ENCODE data around the gene ACSBG1. TPM values are rescaled to one million over a fixed set of nuclear protein-coding genes. Genes with fewer than 3 reads are reported as not detected.
A peak's percentile ranks its signal among the peaks of the same experiment; 100 is the strongest.

The ACSBG1 gene
- total RNA-seq, 1 donor from 2014 or later, result 0.38 TPM

DNA sequence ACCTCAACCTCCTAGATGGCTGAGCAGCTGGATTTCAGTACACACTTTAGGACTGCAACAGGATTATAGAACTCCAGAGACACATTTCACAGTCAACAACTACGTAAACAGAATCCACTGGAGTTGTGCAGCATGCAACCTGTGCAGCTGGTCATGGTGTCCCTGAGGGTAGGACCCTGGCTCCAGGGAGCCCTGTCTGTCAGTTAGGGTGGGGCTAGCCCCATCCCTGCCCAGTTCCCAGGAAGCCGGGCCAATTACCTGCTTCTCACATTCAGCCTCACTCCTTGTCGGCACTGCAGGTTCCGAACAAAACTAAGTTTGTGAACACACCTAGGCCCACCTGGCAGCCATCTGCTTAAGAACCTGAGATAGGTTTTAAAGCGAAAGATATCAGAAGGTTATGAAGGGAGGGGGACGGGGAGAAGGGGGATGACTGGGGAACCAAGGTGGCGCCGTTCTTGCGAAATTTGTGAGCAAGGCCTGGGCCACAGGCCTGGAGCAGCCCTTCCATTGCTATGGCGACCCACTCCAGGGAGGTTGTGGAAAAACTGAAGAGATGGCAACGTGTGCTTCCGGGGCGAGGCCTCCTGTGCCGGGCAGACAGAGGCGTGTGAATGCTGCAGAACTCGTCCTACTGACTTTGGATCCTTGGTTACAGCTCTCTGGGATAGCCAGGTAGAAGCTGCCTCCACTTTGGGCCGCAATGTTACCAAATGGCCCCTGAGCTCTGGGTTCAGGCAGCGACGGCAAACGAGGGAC, 25.3 kb downstream of the ACSBG1 start:
- intact Hi-C loops (cut with DNase I), result no loop called here
- no peak for ATAC-seq (ENCODE audit: poor library complexity)
- DNase-seq, result no peak

DNA sequence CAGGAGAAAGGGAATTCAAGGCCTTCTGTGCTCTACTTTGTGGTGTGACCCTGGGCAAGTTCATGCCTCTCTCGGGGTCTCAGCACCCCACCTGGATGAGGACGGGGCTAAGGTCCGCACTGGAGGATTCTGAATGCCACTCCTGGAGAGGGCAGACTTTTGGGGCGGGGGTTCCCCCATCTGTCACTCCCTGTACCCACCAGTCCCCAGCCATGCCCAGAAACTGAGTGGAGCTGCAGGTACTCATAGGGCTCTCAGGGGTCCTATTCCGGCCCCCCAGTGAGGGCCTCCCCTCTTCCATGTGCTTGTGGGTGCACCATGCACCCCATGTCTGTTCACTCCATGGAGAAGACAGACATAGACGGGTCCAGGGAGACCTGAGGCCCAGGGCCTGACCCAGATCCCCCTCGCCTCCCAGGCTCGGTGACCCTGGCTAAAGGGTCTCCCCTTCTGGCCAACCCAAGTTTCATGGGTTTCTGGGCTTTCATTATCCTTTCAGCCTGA, 26.0 kb downstream of the ACSBG1 start:
- intact Hi-C loops (cut with DNase I), result no loop called here
- DNase-seq, result no peak
- no peak for ATAC-seq (ENCODE audit: poor library complexity)

DNA sequence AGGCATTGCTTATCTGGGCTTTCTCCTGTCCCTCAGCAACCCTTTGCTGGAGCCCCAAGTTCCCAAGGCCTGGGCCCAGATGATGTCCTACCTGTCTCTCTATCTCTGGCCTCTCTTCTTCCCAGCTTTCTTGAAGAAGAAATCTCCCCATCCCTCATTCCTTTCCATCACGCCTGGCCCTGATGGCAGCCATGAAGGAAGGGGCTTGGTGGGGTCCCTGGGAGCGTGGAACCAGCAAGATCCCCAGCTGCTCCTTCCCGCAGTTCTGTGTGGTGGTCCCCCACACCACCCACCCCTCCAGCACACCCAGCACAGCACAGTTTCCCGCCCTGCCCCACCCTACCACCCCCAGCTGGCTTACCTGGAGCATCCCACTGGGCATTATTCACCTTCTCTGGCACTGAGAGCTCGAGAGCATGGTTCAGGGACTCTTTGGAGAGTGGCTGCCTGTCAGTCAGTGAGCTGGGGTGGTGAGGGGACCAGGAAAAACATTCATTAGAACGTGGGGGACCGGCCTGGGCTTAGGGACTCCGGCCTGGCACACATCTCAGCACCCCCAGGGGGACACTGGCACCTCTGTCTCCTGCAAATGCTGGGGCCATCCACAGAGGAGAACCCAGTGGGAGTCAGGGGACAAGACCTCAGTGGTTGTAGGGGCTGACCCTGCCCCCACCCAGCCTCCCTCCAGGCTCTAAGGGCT, 26.6 kb downstream of the ACSBG1 start:
- no peak for ATAC-seq (ENCODE audit: poor library complexity)
- intact Hi-C loops (cut with DNase I), result no loop called here
- no peak for DNase-seq

DNA sequence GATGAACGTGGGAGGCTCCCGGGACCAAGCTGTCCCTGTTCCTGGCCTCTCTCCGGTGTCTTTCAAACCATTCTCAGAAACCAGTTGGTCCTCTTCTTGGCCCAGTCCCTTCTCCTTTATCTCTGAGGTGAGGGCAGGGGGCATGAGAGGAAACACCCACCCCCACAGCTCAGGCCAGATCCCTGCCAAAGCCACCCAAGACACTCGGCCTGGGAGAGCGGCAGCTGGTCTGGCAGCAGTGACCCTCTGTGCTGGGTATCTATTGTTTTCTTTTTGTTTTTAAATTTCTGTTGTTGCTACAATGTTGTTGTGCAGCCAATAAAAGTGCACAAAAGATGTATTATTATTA, 27.3 kb downstream of the ACSBG1 start:
- ATAC-seq (ENCODE audit: poor library complexity), result no peak
- intact Hi-C loops (cut with DNase I), result no loop called here
- no peak for DNase-seq

DNA sequence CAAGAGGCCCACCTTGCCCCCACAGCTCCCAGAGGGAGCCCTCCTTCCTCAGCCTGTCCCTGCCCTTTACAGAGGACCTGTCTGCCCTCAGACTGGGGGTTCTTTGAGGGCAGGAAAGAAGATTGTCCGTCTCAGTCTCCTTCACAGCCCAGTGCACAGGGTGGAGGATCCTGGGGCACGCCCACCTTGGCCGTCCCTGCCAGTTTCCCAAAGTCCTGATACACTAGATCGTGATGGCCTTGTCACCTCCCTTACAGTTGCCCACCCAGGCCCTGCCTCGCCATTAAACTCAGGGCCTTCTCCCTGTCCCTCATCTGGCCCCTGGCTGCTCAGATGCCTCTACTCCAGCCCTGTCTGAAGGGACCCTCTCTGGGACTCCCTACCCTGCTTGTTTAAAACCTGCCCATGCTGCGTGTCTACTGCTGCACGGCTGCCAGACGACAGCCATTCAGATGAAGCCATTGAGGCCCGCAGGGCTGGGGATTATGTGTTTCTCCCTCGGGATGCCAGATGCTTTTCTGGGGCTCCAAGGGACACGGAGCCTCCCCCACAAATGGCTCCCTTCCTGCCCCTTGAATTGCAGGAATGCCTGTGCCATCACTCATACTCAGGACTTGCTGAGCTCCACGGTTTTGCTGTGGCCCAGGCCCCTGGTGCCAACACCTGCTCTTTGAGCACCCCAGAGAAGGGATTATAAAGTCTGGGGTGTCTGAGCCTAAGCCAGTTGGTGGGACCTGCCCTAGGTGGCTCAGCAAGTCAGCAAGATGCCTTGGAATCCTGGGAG, 27.8 kb downstream of the ACSBG1 start:
- ATAC-seq (ENCODE audit: poor library complexity) (no peak), DNase-seq (no peak)
- intact Hi-C loops (cut with DNase I), result no loop called here

DNA sequence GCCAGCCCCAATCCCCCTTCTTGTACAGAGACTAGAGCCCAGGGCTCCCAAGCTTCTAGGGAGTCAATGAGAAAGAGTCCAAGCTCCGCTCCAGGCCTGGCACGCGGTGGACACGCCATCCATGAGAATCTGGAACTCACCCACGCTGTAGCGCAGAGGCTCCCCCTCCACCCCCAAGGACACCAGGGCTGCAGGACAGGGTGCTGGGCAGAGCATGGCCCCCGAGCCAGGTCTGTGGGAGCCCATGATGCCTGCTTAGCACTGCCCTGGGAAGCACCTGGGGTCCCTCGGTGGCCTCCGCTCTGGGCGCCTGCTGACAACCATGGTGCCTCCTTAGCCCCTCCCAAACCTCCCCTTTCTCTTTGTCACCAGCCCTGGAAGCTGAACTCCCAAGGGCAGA, 28.5 kb downstream of the ACSBG1 start:
- intact Hi-C loops (cut with DNase I), result no loop called here
- no peak for DNase-seq
- ATAC-seq (ENCODE audit: poor library complexity), result no peak

DNA sequence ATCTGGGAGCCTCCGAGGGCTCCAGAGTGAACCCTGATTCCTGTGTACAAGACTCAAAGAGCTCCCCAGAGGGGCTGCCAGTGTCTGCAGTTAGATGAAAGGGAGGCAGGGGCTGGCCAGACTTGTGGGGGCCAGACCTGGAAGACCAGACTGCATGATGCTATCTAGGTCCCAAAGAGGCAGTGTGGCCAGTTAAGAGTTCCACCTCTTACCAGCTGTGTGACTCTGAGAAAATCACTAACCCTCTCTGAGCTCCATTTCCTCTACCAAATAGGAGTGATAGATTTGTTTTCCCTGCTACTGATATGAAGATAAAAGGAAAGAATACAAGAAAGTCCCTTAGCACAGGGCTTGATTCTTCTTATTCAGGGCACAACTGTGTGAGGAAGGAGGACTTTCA, 29.0 kb downstream of the ACSBG1 start:
- intact Hi-C loops (cut with DNase I), result no loop called here
- DNase-seq (no peak), ATAC-seq (ENCODE audit: poor library complexity) (no peak)

DNA sequence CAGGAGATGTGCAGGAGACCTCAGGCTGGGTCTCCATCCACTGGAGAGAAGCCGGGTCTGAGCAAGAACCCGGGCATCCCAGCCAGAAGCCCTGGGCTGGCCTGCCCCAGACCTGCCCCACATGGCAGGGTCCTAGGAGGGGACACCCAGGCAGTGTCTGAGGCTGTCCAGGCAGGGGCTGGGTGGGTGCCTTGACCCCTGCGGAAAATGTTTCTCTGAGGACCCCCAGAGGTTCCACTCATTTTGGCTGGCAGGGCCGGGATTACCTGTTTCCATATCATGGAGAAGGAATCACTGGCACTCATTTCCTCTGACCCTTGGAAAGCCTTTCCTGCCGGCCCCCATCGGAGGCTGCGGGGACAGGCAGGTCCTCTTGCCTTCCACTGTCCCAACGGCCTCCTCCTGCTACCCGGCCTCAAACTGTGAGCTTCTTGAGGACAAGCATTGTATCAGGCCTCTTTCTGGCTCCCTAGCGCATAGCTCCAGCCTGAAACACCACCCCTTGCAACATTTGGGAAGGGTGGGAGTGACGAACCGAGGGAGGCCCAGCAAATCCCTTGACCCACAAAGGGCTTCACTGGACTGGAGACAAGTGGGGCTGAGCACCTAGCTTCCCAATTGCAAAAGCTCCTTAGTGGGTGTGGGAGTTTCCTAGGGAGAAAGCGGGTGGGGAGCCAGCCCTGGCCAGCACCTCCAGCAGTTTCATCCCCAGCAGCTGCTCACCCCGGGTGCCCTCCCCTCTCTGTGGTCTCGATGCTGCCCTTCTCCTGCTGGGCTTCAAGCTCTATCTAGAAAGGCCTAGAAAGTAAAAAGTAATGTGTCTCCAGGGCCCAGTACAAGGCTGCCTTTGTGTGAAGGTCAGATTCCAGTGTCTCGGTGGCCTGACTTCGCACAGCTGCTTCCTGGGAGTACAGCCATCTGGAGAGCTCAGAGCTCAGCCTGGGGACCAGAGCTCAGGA, 29.7 kb downstream of the ACSBG1 start:
- intact Hi-C loops (cut with DNase I), result no loop called here
- peak; percentile 68 for ATAC-seq (ENCODE audit: poor library complexity)
- DNase-seq, result peak; percentile 57

DNA sequence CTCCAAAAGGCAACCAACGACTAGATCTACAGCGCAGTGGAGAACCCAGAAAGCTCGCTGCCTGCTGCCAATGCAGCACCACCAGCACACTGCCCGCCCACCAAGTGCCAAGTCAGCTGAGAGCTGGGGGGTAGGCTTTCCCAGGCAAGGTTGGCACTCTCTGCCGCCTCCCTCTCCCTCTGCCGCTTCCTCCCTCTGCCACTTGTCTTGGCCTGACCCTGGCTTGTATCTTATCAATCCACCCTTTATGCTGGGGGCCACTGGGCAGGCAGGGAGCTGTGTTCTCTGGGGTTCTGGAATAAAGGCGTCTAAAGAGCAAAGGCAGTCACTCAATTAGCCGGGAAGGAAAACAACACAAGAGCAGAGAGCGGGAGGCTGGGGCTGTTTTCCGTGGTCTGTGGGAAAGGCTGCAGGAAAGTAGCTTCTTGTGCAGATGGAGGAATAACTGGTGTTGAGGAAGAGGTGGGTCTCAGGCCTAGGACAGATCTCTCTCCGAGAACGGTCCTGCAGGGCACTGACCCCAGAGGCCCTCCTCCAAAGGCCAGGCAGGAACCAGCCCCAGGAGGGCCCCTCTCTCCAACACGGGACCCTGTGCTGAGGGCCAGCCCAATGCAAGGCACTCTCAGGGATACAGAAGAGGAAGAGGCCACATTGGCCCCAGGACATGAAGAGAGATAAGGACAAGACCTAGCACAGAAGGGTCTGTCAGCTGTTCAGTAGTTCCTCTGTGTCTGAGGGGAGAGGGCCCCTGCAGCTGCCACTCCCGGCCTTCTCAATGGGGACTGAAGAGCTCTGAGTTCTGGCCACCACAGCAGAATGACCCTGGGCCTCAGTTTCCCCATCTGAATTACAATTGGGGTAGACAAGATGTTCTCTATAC, 30.8 kb downstream of the ACSBG1 start:
- DNase-seq, result peak; percentile 75
- ATAC-seq (ENCODE audit: poor library complexity), result peak; percentile 77
- intact Hi-C loops (cut with DNase I), result no loop called here

DNA sequence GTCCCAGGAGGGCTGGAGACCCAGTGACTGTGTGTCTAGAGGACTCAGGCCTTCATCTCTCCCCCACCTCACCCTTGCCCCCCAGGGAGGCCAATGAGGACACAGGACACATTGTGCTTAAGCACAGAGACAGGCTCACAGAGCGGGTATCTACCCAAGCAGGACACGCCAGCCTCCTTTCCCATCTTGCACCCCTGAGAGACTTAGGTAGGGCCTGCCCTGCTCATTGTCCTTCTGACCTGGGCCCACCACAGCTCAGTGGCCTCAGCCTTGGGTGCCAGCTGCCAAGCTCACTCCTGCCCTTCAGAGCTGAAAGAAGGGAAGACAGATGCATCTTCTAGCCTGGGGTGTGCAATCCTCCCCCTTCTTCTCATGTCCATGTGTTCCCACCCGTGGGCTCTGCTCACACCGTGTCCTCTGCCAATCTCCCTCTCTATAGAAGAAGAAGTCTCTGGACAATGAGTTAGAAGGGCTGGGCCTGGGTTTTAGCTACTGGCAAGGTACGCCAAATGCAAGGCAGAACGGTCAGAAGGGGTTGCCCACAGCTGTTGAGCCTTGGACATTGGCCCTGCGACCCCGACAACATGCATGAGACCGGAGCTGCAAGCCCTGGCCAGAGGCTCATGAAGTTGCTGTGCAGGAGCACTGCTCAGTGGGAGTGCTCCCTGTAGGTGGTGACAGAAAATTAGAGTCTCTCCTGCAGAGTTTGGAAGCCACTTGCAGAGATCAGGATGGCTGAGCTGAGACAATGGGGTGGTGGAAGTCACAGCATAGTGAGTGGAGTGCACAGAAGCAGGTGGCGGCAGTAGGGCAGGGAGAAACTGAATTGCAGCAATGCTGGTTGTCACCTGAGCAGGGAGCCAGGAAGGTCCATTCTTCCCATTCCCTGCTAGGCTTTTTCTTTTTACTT, 32.8 kb downstream of the ACSBG1 start:
- ATAC-seq (ENCODE audit: poor library complexity), result no peak
- intact Hi-C loops (cut with DNase I), result no loop called here
- no peak for DNase-seq

DNA sequence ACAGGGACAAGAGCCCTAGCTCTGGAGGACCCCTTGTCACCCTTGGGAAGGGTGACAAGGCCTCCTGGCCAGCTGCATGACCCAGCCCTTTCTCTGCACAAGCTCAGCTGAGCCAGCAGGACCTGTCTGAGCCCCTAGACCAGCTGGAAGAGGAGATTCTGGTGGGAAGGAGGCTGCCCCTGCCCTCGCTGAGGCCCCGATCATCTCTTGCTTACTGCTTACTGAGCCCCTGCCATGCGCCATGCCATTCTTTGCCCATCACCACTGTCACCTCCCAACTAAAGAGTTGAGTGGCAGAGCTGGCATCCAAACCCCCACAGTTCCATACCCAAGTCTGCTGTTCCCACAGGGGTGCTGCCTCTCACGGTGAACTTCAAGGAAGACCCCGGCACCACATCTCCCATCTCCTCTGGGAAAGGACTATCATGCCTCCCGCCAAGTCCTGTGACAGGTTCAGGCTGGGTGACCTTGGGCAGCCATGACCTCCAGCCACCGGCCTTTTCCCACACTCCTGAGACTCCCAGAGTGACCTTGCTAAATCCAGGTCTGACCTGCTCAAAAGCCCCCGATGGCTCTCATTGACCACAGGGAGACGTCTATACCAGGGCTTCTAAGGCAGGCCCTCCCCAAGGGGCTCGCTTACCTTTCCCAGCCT, 34.0 kb downstream of the ACSBG1 start:
- ATAC-seq (ENCODE audit: poor library complexity), result no peak
- DNase-seq, result no peak
- intact Hi-C loops (cut with DNase I), result no loop called here

DNA sequence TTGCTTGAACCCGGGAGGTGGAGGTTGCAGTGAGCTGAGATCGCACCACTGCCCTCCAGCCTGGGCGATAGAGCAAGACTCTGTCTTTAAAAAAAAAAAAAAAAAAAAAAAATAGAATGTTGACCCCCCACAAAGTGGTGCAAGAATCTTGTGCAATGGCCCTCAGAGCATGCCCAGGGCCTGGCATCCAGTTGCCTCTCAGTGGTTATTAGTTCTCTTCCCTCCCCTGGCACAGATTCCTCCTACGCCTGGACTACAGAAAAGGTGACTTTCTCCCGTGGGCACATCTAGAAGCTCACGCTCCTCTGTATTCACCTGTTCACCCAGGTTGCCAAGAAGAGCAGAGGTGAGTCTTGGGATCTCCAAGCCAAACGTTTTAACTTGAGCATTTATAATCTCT, 36.7 kb downstream of the ACSBG1 start:
- intact Hi-C loops (cut with DNase I), result loop anchor here (5.0 kb wide), 1 partner anchor 85 kb away; no protein-coding TSS in a partner anchor
- ATAC-seq (ENCODE audit: poor library complexity) (no peak), DNase-seq (no peak)

DNA sequence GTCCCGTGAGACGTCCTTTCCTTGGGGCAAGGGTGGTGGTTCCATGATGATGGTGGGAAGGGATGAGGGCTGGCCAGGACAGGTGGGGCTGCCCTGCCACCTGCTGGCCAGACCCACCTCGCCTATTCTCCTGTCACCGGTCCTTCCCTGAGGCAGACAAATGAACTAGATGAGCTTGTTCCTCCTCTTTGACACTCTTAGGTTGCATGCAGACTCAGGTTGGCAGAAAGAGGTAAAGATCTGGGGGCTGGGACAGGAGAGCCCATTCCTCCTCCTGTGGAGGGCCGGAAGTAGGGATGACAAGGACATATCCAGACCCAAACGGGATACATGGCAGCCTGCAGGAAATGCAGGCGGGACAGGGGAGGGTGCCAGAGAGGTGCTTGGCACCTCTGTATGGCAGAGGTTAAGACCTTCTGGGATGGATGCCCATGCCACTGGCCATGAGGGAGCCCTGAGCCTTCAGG, 38.6 kb downstream of the ACSBG1 start:
- intact Hi-C loops (cut with DNase I), result loop anchor here (5.0 kb wide), 1 partner anchor 83 kb away; no protein-coding TSS in a partner anchor

DNA sequence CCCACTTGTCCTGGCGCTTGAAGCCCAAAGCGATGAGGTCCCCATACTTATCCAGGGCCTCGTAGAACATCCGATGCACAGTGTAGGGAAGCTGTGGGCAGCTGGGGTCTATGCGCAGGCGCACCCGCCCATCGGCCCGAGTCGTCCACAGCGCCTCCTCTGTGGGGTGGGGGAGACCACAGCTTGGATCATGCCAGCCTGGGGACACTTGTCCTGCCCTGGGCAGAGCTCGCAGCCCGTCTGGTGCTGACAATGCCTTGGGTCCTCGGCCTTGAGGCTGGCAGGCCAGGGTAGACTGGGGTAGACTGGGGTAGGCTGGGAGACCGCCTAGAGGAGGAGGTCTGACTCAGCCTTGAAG, 39.8 kb downstream of the ACSBG1 start:
- DNase-seq (no peak), ATAC-seq (ENCODE audit: poor library complexity) (no peak)
- intact Hi-C loops (cut with DNase I), result no loop called here

More for the DNA sequence above, 38.6 kb downstream of the ACSBG1 start:
- DNase-seq (no peak), ATAC-seq (ENCODE audit: poor library complexity) (peak; percentile 79)

DNA sequence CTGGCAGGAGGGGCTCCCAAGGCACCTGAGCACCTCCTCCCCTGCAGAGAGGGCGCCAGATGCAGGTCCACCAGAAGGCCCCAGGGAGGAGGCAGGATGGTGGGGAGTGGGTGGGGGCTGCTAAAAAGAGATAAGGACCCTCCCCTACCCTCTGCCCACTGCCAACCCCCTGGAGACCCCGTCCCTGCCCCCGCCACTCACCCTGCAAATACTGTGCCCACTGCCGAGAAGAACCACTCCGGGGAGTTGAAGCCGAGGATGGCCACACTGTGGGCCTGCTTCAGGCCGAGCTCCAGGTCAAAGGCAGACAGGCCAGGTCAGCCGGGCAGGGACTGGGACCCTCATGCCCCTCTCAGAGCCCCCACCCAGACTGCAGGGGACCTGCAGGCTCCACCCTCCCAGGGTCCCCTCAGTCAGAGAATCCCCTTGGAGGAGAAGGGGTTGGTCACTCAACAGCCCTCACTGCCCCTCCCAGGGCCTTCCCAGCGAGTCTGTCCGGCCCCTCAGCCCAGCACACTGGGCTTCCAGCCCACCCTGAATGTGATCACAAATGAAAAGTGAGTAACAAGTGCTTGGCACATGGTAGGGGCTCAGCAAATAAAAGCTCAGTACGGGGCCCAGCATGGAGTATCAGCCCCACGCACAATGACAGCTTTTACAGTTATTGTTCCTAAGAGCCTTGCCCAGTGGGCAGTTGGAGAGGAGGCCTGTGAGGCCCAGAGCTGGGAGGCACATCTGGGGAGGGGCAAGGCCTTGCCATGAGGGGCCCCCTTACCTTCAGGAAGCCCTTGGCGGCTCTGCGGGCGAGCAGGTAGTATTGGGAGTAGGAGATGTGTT, 40.4 kb downstream of the ACSBG1 start:
- ATAC-seq (ENCODE audit: poor library complexity) (no peak), DNase-seq (no peak)
- intact Hi-C loops (cut with DNase I), result no loop called here

Measured in Right ventricle myocardium superior (tissue), 1 donor.